Left kidney (tissue), 2 donors: Measurements from ENCODE around the gene SIK2. TPM values are rescaled to one million over a fixed set of nuclear protein-coding genes. Genes with fewer than 3 reads are reported as not detected.

ENCODE experiments used
- DNase-seq: peaks from one replicate; pipeline ENCODE4 v3.0.0-alpha.2; 2013
- polyA plus RNA-seq: library from polyadenylated mRNA; unstranded; fragments of 120-200 nt; gene quantifications from one replicate; pipeline ENCODE4 v1.2.1, GENCODE V29; 2013; ENCODE audit not compliant: insufficient read length

Gene SIK2
- polyA plus RNA-seq, 1 donor, result 23.4 TPM

- no peak for DNase-seq
Measured at GRCh38 chr11:111577821-111578220, 24.4 kb upstream of the SIK2 start.

- DNase-seq, result no peak
Measured at GRCh38 chr11:111581341-111581740, 20.9 kb upstream of the SIK2 start.

GRCh38 chr11:111582163-111582562 is 20.1 kb upstream of the SIK2 start:
- no peak for DNase-seq

GRCh38 chr11:111582881-111583280 is 19.4 kb upstream of the SIK2 start:
- no peak for DNase-seq

GRCh38 chr11:111585371-111585770 is 16.9 kb upstream of the SIK2 start:
- DNase-seq, result no peak

GRCh38 chr11:111586388-111586831 is 15.8 kb upstream of the SIK2 start:
- peak; percentile 48 for DNase-seq

- no peak for DNase-seq
Measured at GRCh38 chr11:111589114-111589513, 13.1 kb upstream of the SIK2 start.

- DNase-seq, result no peak
Measured at GRCh38 chr11:111589886-111590499, 12.3 kb upstream of the SIK2 start.

GRCh38 chr11:111591187-111591960 is 10.9 kb upstream of the SIK2 start:
- no peak for DNase-seq

- DNase-seq, result no peak
Measured at GRCh38 chr11:111592491-111592890, 9.8 kb upstream of the SIK2 start.

GRCh38 chr11:111596319-111596718 is 5.9 kb upstream of the SIK2 start:
- DNase-seq, result no peak

- DNase-seq, result no peak
Measured at GRCh38 chr11:111598148-111598547, 4.1 kb upstream of the SIK2 start.

GRCh38 chr11:111598559-111598958 is 3.7 kb upstream of the SIK2 start:
- DNase-seq, result no peak

- DNase-seq, result no peak
Measured at GRCh38 chr11:111601636-111601978, 642 bp upstream of the SIK2 start.

- no peak for DNase-seq
Measured at GRCh38 chr11:111602865-111603610, 789 bp downstream of the SIK2 start.

GRCh38 chr11:111603611-111604130 is 1.4 kb downstream of the SIK2 start:
- DNase-seq, result no peak

GRCh38 chr11:111604392-111605009 is 2.3 kb downstream of the SIK2 start:
- peak; percentile 44 for DNase-seq

- no peak for DNase-seq
Measured at GRCh38 chr11:111605681-111606080, 3.4 kb downstream of the SIK2 start.

- no peak for DNase-seq
Measured at GRCh38 chr11:111606986-111607385, 4.7 kb downstream of the SIK2 start.

- DNase-seq, result no peak
Measured at GRCh38 chr11:111607751-111608150, 5.5 kb downstream of the SIK2 start.

- DNase-seq, result no peak
Measured at GRCh38 chr11:111612224-111612623, 10.0 kb downstream of the SIK2 start.

GRCh38 chr11:111617286-111617685 is 15.0 kb downstream of the SIK2 start:
- no peak for DNase-seq
